Esophagus (tissue), 2 donors: ENCODE data around the gene HLCS. TPM values are rescaled to one million over a fixed set of nuclear protein-coding genes. Genes with fewer than 3 reads are reported as not detected.

ENCODE experiments used
- H3K27ac ChIP-seq, 2 donors: one replicate each; pipeline ENCODE4 v1.5.1; 2013; ENCODE audit warnings: low read depth in 2 of 2, mild to moderate bottlenecking in 2 of 2, inconsistent platforms in 1 of 2, low read length in 1 of 2, moderate library complexity in 1 of 2
- H3K27me3 ChIP-seq, 2 donors: one replicate each; pipeline ENCODE4 v1.6.1; 2013; ENCODE audit warnings: low read length in 2 of 2, control low read depth in 1 of 2, mild to moderate bottlenecking in 1 of 2; ENCODE audit not compliant: insufficient read depth in 2 of 2, control insufficient read depth in 1 of 2
- H3K36me3 ChIP-seq, 2 donors: one replicate each; pipeline ENCODE4 v1.6.1; 2013; ENCODE audit warnings: low read length in 1 of 2; ENCODE audit not compliant: control insufficient read depth in 2 of 2, insufficient read depth in 2 of 2
- H3K4me1 ChIP-seq, 2 donors: one replicate each; pipeline ENCODE4 v1.6.1; 2013; ENCODE audit warnings: low read length in 1 of 2; ENCODE audit not compliant: control insufficient read depth in 2 of 2, insufficient read depth in 2 of 2
- H3K4me3 ChIP-seq, 2 donors: one replicate each; pipeline ENCODE4 v1.5.1; 2013; ENCODE audit warnings: low read length in 2 of 2, mild to moderate bottlenecking in 2 of 2, low read depth in 1 of 2, moderate library complexity in 1 of 2
- H3K9me3 ChIP-seq, 2 donors: one replicate each; pipeline ENCODE4 v1.6.1; 2013; ENCODE audit warnings: mild to moderate bottlenecking in 2 of 2, low read depth in 1 of 2, low read length in 1 of 2, moderate library complexity in 1 of 2; ENCODE audit not compliant: control insufficient read depth in 2 of 2, insufficient read depth in 1 of 2
- WGBS, 2 donors: extraction: QIAGEN DNeasy Blood & Tissue Kit; methylation state at CpG; one replicate each; pipeline ENCODE4 v1.1.7; 2013; 5-methylcytosine and 5-hydroxymethylcytosine counted together
- polyA plus RNA-seq, 2 donors: library from polyadenylated mRNA; stranded (reverse); fragments of 200-250 nt; gene quantifications; one replicate each; pipeline ENCODE4 v1.2.3, GENCODE V29; 2013
- donor health status: healthy with polysubstance abuse.
- donor health status: Bipolar disorder and iron deficiency.

HLCS gene
- polyA plus RNA-seq, 2 donors: 3.9 to 4.8 TPM

GRCh38 chr21:36783612-36784374 lies 182.7 kb downstream of the HLCS start:
- Histone ChIP-seq H3K9me3 (no peaks in the 10 kb centered on the region), H3K4me1 (peaks cover 3 to 12% of the 10 kb centered on the region in 2 donors), H3K4me3 (no peak overlapping the region), H3K27me3 (no peaks in the 10 kb centered on the region), H3K27ac (peak overlapping the region; percentile 54 to 66), H3K36me3 (no peaks in the 10 kb centered on the region)
- WGBS, 2 donors: 88% methylated on average over 8 of the region's 8 CpGs

- WGBS, 2 donors: 70 to 88% methylated on average over 6 of the region's 6 CpGs
- H3K9me3 ChIP-seq: no peaks in the 10 kb centered on the region
- no peaks in the 10 kb centered on the region for H3K27me3 ChIP-seq
- peaks cover 3 to 7% of the 10 kb centered on the region in 2 donors for H3K4me1 ChIP-seq
- H3K36me3 ChIP-seq: no peaks in the 10 kb centered on the region
- no peak overlapping the region for H3K4me3 ChIP-seq
- H3K27ac ChIP-seq: no peak overlapping the region
Observed at GRCh38 chr21:36780861-36781260, 185.6 kb downstream of the HLCS start.

- Histone ChIP-seq H3K36me3 (no peaks in the 10 kb centered on the region), H3K4me1 (peaks cover 0 to 4% of the 10 kb centered on the region in 2 donors), H3K9me3 (no peaks in the 10 kb centered on the region), H3K4me3 (no peak overlapping the region), H3K27me3 (no peaks in the 10 kb centered on the region), H3K27ac (no peak overlapping the region)
- 60 to 75% methylated on average over 10 of the region's 10 CpGs for WGBS, 2 donors
Observed at GRCh38 chr21:36776981-36777617, 189.4 kb downstream of the HLCS start.

- no peak overlapping the region for H3K4me3 ChIP-seq
- H3K27me3 ChIP-seq: no peaks in the 10 kb centered on the region
- H3K9me3 ChIP-seq: no peaks in the 10 kb centered on the region
- WGBS, 2 donors: 67 to 71% methylated on average over 8 of the region's 8 CpGs
- no peaks in the 10 kb centered on the region for H3K36me3 ChIP-seq
- H3K4me1 ChIP-seq: peaks cover 0 to 4% of the 10 kb centered on the region in 2 donors
- H3K27ac ChIP-seq: no peak overlapping the region
Observed at GRCh38 chr21:36773995-36774394, 192.5 kb downstream of the HLCS start.

- peak overlapping the region in 1 of 2 donors; percentile 67 for H3K27ac ChIP-seq
- H3K4me1 ChIP-seq: peaks cover 0 to 4% of the 10 kb centered on the region in 2 donors
- 22 to 24% methylated on average over 5 of the region's 5 CpGs for WGBS, 2 donors
- H3K36me3 ChIP-seq: no peaks in the 10 kb centered on the region
- H3K27me3 ChIP-seq: no peaks in the 10 kb centered on the region
- no peak overlapping the region for H3K4me3 ChIP-seq
- H3K9me3 ChIP-seq: no peaks in the 10 kb centered on the region
Observed at GRCh38 chr21:36773117-36773516, 193.4 kb downstream of the HLCS start.

GRCh38 chr21:36769051-36769839 lies 197.2 kb downstream of the HLCS start:
- Histone ChIP-seq H3K4me1 (peaks cover 0 to 12% of the 10 kb centered on the region in 2 donors), H3K27me3 (no peaks in the 10 kb centered on the region), H3K27ac (peak overlapping the region; percentile 40 to 42), H3K9me3 (no peaks in the 10 kb centered on the region), H3K4me3 (no peak overlapping the region), H3K36me3 (peaks cover 0 to 6% of the 10 kb centered on the region in 2 donors)
- WGBS, 2 donors: 52 to 58% methylated on average over 8 of the region's 8 CpGs

- peak overlapping the region; percentile 40 to 42 for H3K27ac ChIP-seq
Observed at GRCh38 chr21:36768496-36768895, 198.0 kb downstream of the HLCS start.

GRCh38 chr21:36767096-36767495 lies 199.4 kb downstream of the HLCS start:
- no peak overlapping the region for H3K4me3 ChIP-seq
- 80 to 95% methylated on average over 11 of the region's 11 CpGs for WGBS, 2 donors
- H3K4me1 ChIP-seq: peaks cover 0 to 8% of the 10 kb centered on the region in 2 donors
- peaks cover 0 to 6% of the 10 kb centered on the region in 2 donors for H3K36me3 ChIP-seq
- no peak overlapping the region for H3K27ac ChIP-seq
- no peaks in the 10 kb centered on the region for H3K27me3 ChIP-seq
- no peaks in the 10 kb centered on the region for H3K9me3 ChIP-seq

More at GRCh38 chr21:36768496-36768895, 198.0 kb downstream of the HLCS start:
- Histone ChIP-seq H3K36me3 (peaks cover 0 to 6% of the 10 kb centered on the region in 2 donors), H3K4me1 (peaks cover 0 to 12% of the 10 kb centered on the region in 2 donors), H3K4me3 (no peak overlapping the region), H3K9me3 (no peaks in the 10 kb centered on the region), H3K27me3 (no peaks in the 10 kb centered on the region)
- 92 to 94% methylated on average over 13 of the region's 13 CpGs for WGBS, 2 donors

GRCh38 chr21:36766511-36766910 lies 200.0 kb downstream of the HLCS start:
- peaks cover 0 to 8% of the 10 kb centered on the region in 2 donors for H3K36me3 ChIP-seq
- H3K27ac ChIP-seq: peak overlapping the region in 1 of 2 donors; percentile 50
- 90 to 97% methylated on average over 6 of the region's 6 CpGs for WGBS, 2 donors
- H3K9me3 ChIP-seq: no peaks in the 10 kb centered on the region
- no peaks in the 10 kb centered on the region for H3K27me3 ChIP-seq
- no peak overlapping the region for H3K4me3 ChIP-seq
- H3K4me1 ChIP-seq: peaks cover 0 to 8% of the 10 kb centered on the region in 2 donors
